Mucosa of descending colon (tissue), 3 donors: ENCODE measurements around the gene ZNF385D. TPM values are rescaled to one million over a fixed set of nuclear protein-coding genes. Genes with fewer than 3 reads are reported as not detected.
A peak's percentile ranks its signal among the peaks of the same experiment; 100 is the strongest.

Experiments
- ATAC-seq: fragments of 200-7000 bp; cut with Tn5 transposase; one replicate; pipeline ENCODE4 v1.9.1; 2020; ENCODE audit warnings: mild to moderate bottlenecking, moderate library complexity
- DNase-seq, 3 donors: peaks; one replicate each; pipeline ENCODE4 v3.0.0-alpha.2; 2020
- H3K36me3 ChIP-seq: fragments of 200-600 bp; one replicate; pipeline ENCODE4 v1.8.0; 2021; ENCODE audit warnings: low read depth, mild to moderate bottlenecking
- H3K4me1 ChIP-seq: fragments of 200-600 bp; one replicate; pipeline ENCODE4 v1.8.0; 2021; ENCODE audit warnings: low read depth, mild to moderate bottlenecking
- H3K4me3 ChIP-seq: fragments of 200-600 bp; one replicate; pipeline ENCODE4 v1.8.0; 2021; ENCODE audit warnings: mild to moderate bottlenecking
- H3K9me3 ChIP-seq: fragments of 200-600 bp; one replicate; pipeline ENCODE4 v1.8.0; 2021; ENCODE audit warnings: mild to moderate bottlenecking
- CTCF ChIP-seq: fragments of 200-600 bp; IDR thresholded peaks from one replicate; pipeline ENCODE4 v1.8.0; 2022; ENCODE audit warnings: antibody characterized with exemption, mild to moderate bottlenecking
- intact Hi-C, 2 donors: fragments of 100-400 bp; cut with DNase I in 1 of 2; cut with micrococcal nuclease in 1 of 2; formaldehyde crosslinking; loops; one replicate each; pipeline versions ENCODE4 v1.11.0 to v1.11.1; 2022; cut with DNase I, micrococcal nuclease
- long read RNA-seq, 2 donors: library from polyadenylated mRNA; unstranded; transcript quantifications; one replicate each; pipeline ENCODE4 v2.0.0, GENCODE V29; 2019 to 2021
- total RNA-seq, 3 donors: library from RNA; stranded (reverse); fragmentation: NEBNext Ultra II Directional in 2 of 3; extraction: Animal tissue kit (Norgen Biotek cat#: 25700) in 2 of 3; gene quantifications; one replicate each; pipeline versions ENCODE4 v1.2.1 to v1.2.4, GENCODE V29; 2021 to 2023
- donor health status: DM: no; HTN: no; CAD: no; lungs with moderate emphysema.
- donor health status: DM: no; HTN: no; CAD: no.
- donor health status: DM: no; HTN: yes; CAD: no.

ZNF385D gene
- total RNA-seq: 1 to 10 TPM; 1.9 to 3.1 (median 2.8) TPM
- long read RNA-seq, donor 1: 0 reads
- long read RNA-seq, donor 2, full-length matches to known transcripts: 1 of 3 reads
- long read RNA-seq, donor 2, partial matches to known transcripts: 0 of 3 reads
- long read RNA-seq, donor 2, other reads (novel, unspliced or antisense): 2 of 3 reads

- intact Hi-C loops: no loop called here
- DNase-seq (peak in 1 of 3 donors; percentile 42), ATAC-seq (no peak)
- Histone ChIP-seq H3K9me3 (no peaks in the 10 kb centered on the region), H3K4me3 (no peak within 1 kb of the TSS), H3K36me3 (no peaks in the 10 kb centered on the region), H3K4me1 (no peaks in the 10 kb centered on the region)
- no peak for TF ChIP-seq CTCF
Observed at GRCh38 chr3:21750831-21751391, at the start of gene ZNF385D. TSS of gene ZNF385D (minus strand) at chr3:21751210. CDS start at chr3:21750916, 294 bp downstream.

- no peak overlapping the region for H3K4me3 ChIP-seq
- no peaks in the 10 kb centered on the region for H3K36me3 ChIP-seq
- ATAC-seq: no peak
- intact Hi-C loops: no loop called here
- peaks cover 32% of the 10 kb centered on the region for H3K9me3 ChIP-seq
- no peak for DNase-seq
- TF ChIP-seq CTCF: no peak
- no peaks in the 10 kb centered on the region for H3K4me1 ChIP-seq
Observed at GRCh38 chr3:21798356-21799088, 47.5 kb upstream of the ZNF385D start.

GRCh38 chr3:21795921-21796320 is 44.9 kb upstream of the ZNF385D start:
- ATAC-seq: no peak
- no peak for DNase-seq
- Histone ChIP-seq H3K36me3 (no peaks in the 10 kb centered on the region), H3K9me3 (peaks cover 27% of the 10 kb centered on the region), H3K4me3 (no peak overlapping the region), H3K4me1 (no peaks in the 10 kb centered on the region)
- intact Hi-C loops: no loop called here
- TF ChIP-seq CTCF: no peak

GRCh38 chr3:21795152-21795837 is 44.3 kb upstream of the ZNF385D start:
- H3K36me3 ChIP-seq: no peaks in the 10 kb centered on the region
- H3K4me3 ChIP-seq: no peak overlapping the region
- no peaks in the 10 kb centered on the region for H3K4me1 ChIP-seq
- no peak for TF ChIP-seq CTCF
- intact Hi-C loops: no loop called here
- no peak for DNase-seq
- H3K9me3 ChIP-seq: peaks cover 23% of the 10 kb centered on the region
- ATAC-seq: no peak

DNA sequence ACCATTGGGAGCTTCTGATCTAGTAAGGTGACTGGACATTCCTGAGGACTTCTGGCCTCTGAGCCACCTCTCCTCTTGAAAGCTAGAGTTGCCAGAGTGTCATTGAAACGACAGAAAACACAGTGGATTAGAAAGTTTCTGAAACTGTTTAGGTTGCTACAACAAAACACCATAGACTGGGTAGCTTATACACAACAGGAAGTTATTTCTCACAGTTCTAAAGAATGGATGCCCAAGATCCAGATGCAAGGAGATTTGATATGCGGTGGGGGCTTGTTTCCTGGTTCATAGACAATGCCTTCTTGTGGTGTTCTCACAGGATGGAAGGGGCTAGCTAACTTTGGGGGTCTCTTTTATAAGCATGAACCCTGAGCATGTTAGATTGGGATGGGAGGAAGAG is 43.3 kb upstream of the ZNF385D start:
- intact Hi-C loops: no loop called here
- ATAC-seq: no peak
- H3K36me3 ChIP-seq: no peaks in the 10 kb centered on the region
- H3K4me1 ChIP-seq: no peaks in the 10 kb centered on the region
- no peak for DNase-seq
- no peak overlapping the region for H3K4me3 ChIP-seq
- no peak for TF ChIP-seq CTCF
- H3K9me3 ChIP-seq: peaks cover 13% of the 10 kb centered on the region
